ENCODE data around the gene RNF169. TPM values are rescaled to one million over a fixed set of nuclear protein-coding genes. Genes with fewer than 3 reads are reported as not detected.

The RNF169 gene
- total and polyA plus RNA-seq, 2 experiments from 2014 or later = 0.78 to 16.5 TPM

DNA sequence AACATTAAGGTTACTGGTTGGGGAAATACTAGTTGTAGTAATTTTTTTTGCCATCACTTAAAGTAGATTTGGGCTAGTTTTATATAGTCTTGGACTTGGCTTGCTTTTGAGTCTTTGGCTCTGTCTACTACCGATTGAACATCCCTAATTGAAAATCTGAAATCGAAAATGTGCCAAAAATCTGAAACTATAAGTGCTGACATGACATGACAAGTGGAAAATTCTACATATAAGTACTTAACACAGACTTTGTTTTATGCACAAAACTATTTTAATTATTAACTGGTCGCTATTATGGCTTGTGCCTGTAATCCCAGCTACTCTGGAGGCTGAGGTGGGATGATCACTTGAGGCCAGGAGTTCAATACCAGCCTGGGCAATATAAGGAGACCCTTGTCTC lies 22.5 kb downstream of the RNF169 start:
- DNase-seq (ENCODE audit: low spot score) (no peak), ATAC-seq (no peak)
- no peaks in the 10 kb centered on the region for H3K9me2 ChIP-seq (ENCODE audit: insufficient read depth)
- no peaks in the 10 kb centered on the region for H3K27me3 ChIP-seq (ENCODE audit: insufficient read depth)
- Mint-ChIP-seq H3K36me3 (ENCODE audit: low read depth) (no peaks in the 10 kb centered on the region), H3K4me1 (no peaks in the 10 kb centered on the region), H3K9me3 (no peaks in the 10 kb centered on the region), H3K27ac (no peak overlapping the region), H3K27me3 (ENCODE audit: insufficient read depth, low read depth, poor library complexity) (no peaks in the 10 kb centered on the region), H3K4me3 (no peak overlapping the region)
- H3K4me1 ChIP-seq (ENCODE audit: insufficient read depth) = no peaks in the 10 kb centered on the region
- H3K79me2 ChIP-seq (replicated peaks; ENCODE audit: insufficient read depth) = peaks cover 60% of the 10 kb centered on the region
- 0 out of 2 replicates have a peak, but pooled peaks cover 15% of the 10 kb centered on the region for H4K20me1 ChIP-seq (replicated peaks; ENCODE audit: insufficient read depth)
- H3F3A ChIP-seq (replicated peaks; ENCODE audit: low read depth) = no peaks in the 10 kb centered on the region
- H3K4me2 ChIP-seq = no peak overlapping the region
- no peaks in the 10 kb centered on the region for H3K36me3 ChIP-seq (ENCODE audit: insufficient read depth)
- TF ChIP-seq, protein P1, sequence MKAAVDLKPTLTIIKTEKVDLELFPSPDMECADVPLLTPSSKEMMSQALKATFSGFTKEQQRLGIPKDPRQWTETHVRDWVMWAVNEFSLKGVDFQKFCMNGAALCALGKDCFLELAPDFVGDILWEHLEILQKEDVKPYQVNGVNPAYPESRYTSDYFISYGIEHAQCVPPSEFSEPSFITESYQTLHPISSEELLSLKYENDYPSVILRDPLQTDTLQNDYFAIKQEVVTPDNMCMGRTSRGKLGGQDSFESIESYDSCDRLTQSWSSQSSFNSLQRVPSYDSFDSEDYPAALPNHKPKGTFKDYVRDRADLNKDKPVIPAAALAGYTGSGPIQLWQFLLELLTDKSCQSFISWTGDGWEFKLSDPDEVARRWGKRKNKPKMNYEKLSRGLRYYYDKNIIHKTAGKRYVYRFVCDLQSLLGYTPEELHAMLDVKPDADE (IDR thresholded peaks at IDR 0.05) = no peak
- no peak for TF ChIP-seq JUNB (IDR thresholded peaks at IDR 0.05; ENCODE audit: unreplicated experiment)
- TF ChIP-seq CREB1 (CRISPR knock-in tag; IDR thresholded peaks at IDR 0.05; ENCODE audit: low read depth) = no peak
- no peak for TF ChIP-seq ZNF114 (CRISPR knock-in tag; IDR thresholded peaks at IDR 0.05)
- TF ChIP-seq POLR2AphosphoS5 (IDR thresholded peaks at IDR 0.05; ENCODE audit: low read depth) = no peak
- TF ChIP-seq STAT1 (IDR thresholded peaks at IDR 0.05; ENCODE audit: unreplicated experiment) = no peak
- TF ChIP-seq, protein P2, sequence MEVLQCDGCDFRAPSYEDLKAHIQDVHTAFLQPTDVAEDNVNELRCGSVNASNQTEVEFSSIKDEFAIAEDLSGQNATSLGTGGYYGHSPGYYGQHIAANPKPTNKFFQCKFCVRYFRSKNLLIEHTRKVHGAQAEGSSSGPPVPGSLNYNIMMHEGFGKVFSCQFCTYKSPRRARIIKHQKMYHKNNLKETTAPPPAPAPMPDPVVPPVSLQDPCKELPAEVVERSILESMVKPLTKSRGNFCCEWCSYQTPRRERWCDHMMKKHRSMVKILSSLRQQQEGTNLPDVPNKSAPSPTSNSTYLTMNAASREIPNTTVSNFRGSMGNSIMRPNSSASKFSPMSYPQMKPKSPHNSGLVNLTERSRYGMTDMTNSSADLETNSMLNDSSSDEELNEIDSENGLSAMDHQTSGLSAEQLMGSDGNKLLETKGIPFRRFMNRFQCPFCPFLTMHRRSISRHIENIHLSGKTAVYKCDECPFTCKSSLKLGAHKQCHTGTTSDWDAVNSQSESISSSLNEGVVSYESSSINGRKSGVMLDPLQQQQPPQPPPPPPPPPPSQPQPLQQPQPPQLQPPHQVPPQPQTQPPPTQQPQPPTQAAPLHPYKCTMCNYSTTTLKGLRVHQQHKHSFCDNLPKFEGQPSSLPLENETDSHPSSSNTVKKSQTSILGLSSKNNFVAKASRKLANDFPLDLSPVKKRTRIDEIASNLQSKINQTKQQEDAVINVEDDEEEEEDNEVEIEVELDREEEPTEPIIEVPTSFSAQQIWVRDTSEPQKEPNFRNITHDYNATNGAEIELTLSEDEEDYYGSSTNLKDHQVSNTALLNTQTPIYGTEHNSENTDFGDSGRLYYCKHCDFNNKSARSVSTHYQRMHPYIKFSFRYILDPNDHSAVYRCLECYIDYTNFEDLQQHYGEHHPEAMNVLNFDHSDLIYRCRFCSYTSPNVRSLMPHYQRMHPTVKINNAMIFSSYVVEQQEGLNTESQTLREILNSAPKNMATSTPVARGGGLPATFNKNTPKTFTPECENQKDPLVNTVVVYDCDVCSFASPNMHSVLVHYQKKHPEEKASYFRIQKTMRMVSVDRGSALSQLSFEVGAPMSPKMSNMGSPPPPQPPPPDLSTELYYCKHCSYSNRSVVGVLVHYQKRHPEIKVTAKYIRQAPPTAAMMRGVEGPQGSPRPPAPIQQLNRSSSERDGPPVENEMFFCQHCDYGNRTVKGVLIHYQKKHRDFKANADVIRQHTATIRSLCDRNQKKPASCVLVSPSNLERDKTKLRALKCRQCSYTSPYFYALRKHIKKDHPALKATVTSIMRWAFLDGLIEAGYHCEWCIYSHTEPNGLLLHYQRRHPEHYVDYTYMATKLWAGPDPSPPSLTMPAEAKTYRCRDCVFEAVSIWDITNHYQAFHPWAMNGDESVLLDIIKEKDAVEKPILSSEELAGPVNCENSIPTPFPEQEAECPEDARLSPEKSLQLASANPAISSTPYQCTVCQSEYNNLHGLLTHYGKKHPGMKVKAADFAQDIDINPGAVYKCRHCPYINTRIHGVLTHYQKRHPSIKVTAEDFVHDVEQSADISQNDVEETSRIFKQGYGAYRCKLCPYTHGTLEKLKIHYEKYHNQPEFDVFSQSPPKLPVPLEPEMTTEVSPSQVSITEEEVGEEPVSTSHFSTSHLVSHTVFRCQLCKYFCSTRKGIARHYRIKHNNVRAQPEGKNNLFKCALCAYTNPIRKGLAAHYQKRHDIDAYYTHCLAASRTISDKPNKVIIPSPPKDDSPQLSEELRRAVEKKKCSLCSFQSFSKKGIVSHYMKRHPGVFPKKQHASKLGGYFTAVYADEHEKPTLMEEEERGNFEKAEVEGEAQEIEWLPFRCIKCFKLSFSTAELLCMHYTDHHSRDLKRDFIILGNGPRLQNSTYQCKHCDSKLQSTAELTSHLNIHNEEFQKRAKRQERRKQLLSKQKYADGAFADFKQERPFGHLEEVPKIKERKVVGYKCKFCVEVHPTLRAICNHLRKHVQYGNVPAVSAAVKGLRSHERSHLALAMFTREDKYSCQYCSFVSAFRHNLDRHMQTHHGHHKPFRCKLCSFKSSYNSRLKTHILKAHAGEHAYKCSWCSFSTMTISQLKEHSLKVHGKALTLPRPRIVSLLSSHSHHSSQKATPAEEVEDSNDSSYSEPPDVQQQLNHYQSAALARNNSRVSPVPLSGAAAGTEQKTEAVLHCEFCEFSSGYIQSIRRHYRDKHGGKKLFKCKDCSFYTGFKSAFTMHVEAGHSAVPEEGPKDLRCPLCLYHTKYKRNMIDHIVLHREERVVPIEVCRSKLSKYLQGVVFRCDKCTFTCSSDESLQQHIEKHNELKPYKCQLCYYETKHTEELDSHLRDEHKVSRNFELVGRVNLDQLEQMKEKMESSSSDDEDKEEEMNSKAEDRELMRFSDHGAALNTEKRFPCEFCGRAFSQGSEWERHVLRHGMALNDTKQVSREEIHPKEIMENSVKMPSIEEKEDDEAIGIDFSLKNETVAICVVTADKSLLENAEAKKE (CRISPR knock-in tag; IDR thresholded peaks at IDR 0.05) = no peak
- TF ChIP-seq, protein P3, sequence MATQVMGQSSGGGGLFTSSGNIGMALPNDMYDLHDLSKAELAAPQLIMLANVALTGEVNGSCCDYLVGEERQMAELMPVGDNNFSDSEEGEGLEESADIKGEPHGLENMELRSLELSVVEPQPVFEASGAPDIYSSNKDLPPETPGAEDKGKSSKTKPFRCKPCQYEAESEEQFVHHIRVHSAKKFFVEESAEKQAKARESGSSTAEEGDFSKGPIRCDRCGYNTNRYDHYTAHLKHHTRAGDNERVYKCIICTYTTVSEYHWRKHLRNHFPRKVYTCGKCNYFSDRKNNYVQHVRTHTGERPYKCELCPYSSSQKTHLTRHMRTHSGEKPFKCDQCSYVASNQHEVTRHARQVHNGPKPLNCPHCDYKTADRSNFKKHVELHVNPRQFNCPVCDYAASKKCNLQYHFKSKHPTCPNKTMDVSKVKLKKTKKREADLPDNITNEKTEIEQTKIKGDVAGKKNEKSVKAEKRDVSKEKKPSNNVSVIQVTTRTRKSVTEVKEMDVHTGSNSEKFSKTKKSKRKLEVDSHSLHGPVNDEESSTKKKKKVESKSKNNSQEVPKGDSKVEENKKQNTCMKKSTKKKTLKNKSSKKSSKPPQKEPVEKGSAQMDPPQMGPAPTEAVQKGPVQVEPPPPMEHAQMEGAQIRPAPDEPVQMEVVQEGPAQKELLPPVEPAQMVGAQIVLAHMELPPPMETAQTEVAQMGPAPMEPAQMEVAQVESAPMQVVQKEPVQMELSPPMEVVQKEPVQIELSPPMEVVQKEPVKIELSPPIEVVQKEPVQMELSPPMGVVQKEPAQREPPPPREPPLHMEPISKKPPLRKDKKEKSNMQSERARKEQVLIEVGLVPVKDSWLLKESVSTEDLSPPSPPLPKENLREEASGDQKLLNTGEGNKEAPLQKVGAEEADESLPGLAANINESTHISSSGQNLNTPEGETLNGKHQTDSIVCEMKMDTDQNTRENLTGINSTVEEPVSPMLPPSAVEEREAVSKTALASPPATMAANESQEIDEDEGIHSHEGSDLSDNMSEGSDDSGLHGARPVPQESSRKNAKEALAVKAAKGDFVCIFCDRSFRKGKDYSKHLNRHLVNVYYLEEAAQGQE (IDR thresholded peaks at IDR 0.05; ENCODE audit: unreplicated experiment) = no peak
- no peak overlapping the region for H3K4me3 ChIP-seq
- no peak overlapping the region for H3K27ac ChIP-seq (ENCODE audit: low read depth)
- no peak overlapping the region for H2AFZ ChIP-seq

Measured in GM23338 (cell line).